ENCODE results near the gene BAD.

BAD gene

DNA sequence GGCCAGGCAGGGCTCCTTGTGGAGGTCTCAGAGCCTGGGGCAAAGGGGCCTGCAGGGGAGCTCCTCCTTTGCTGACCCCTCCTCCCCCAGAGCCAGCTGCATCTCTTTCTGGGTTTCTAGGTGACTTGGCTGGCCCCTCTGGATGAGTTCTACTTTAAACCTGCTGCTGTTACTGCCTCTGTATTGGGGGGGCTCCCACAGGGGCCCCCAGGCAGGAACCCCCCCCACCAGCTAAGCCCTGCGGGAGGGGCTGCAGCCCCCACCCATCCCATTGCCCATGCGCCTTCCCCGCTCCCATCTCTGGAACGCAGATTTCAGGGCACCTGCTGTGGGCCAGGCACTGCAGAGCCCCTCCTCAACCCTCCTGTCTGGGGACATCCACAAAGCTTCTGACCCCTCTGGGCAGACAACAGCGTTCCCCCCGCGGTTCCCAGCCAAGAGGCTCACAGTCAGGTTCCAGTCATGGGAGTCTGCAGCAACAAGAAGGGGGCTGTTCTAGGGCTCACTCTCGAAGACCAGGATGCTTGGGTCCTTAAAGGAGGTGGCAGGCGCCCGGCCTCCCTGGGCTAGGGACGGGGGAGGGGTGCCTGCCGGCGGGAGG lies 34.0 kb downstream of the BAD start:
- DNase-seq (ENCODE audit: low read depth, low spot score): no peak
- TF ChIP-seq, protein P1, sequence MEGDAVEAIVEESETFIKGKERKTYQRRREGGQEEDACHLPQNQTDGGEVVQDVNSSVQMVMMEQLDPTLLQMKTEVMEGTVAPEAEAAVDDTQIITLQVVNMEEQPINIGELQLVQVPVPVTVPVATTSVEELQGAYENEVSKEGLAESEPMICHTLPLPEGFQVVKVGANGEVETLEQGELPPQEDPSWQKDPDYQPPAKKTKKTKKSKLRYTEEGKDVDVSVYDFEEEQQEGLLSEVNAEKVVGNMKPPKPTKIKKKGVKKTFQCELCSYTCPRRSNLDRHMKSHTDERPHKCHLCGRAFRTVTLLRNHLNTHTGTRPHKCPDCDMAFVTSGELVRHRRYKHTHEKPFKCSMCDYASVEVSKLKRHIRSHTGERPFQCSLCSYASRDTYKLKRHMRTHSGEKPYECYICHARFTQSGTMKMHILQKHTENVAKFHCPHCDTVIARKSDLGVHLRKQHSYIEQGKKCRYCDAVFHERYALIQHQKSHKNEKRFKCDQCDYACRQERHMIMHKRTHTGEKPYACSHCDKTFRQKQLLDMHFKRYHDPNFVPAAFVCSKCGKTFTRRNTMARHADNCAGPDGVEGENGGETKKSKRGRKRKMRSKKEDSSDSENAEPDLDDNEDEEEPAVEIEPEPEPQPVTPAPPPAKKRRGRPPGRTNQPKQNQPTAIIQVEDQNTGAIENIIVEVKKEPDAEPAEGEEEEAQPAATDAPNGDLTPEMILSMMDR (IDR thresholded peaks at IDR 0.05; ENCODE audit: insufficient read depth, low read length, missing control alignments): no peak
- POLR2A ChIA-PET: interaction anchor here (1.0 to 1.4 kb wide), 3 partner anchors 9 to 21 kb away, joined by 3 to 5 read pairs (median 3); partner anchors contain the start of gene FKBP2
- H3K4me3 ChIP-seq (ENCODE audit: low read depth, low read length): peak overlapping the region; percentile 72
- CTCF ChIA-PET: interaction anchor here (0.6 to 10.8 kb wide), 26 partner anchors 7 to 108 kb away, joined by 3 to 224 read pairs (median 6); partner anchors contain the start of genes CATSPERZ, ESRRA, FERMT3 and FKBP2

DNA sequence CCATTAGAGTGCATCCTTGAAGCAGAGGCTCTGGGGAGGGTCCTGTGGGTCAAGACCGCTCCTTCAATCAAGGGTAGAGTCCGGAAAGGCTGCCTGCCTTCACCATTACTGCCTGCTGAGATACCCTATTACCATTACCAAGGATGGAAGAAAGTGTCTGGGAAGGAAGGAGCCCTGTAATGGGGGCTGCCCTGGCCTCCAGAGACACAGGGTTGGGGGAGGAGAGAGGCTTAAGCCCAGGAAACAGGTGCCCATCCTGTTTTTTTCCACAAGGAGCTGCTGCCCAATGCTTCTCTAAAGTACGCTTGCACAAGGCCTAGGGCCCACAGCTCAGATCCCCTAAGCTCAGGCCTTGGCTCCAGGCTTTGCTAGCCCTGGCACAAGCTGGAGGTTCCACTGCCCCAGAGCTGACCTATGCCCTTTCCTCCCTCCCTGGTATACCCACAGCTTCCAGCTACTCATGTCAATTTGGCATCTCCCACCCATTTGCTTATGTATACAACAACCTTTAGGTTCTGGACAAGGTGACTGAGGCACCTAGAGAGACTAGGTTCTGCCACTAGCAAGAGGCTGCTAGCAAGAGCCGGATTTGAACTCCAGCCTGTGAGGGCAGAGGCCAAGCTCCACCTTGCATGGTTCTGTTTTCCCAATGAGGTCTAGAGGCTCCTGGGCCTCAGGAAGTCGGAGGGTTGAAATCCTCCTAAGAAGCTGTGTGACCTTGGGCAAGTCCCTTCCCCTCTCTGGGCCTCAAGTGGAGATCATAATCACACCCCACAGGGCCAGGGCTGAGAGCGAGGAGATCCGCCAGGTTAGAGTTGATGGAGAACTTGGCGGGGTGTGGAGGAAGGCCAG lies 34.7 kb downstream of the BAD start:
- POLR2A ChIA-PET: interaction anchor here (0.6 to 1.4 kb wide), 4 partner anchors 9 to 22 kb away, joined by 3 to 5 read pairs (median 3); partner anchors contain the start of gene FKBP2
- H3K4me3 ChIP-seq (ENCODE audit: low read depth, low read length): no peak overlapping the region
- TF ChIP-seq, protein P1 (IDR thresholded peaks at IDR 0.05; ENCODE audit: insufficient read depth, low read length, missing control alignments): no peak
- DNase-seq (ENCODE audit: low read depth, low spot score): no peak
- CTCF ChIA-PET: interaction anchor here (1.0 to 10.8 kb wide), 17 partner anchors 7 to 105 kb away, joined by 3 to 224 read pairs (median 10); partner anchors contain the start of genes CATSPERZ, ESRRA, FERMT3 and FKBP2

DNA sequence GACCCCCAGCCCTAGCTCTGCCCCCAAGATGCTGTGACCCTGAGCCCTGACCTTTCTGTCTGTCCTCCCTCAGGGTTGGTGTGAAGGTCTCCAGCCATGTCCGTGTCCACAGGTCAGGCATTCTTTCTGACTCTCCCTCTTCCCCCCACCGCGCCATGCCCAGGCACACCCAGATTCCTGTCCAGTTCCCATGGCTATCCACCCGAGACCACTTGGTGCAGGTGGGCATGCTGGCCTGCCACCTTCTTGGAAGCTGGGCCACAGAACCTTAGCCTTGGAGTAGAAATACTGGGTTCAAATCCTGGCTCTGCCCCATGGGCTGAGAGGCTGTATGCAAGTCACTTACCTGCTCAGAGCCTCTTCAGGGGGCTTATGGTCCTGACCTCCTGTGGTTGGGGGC lies 35.4 kb downstream of the BAD start:
- TF ChIP-seq, protein P1 (IDR thresholded peaks at IDR 0.05; ENCODE audit: insufficient read depth, low read length, missing control alignments): no peak
- DNase-seq (ENCODE audit: low read depth, low spot score): no peak
- ChIA-PET POLR2A (interaction anchor here (0.6 to 7.1 kb wide), 2 partner anchors 17 to 21 kb away, joined by 3 to 61 read pairs; no protein-coding TSS in a partner anchor), CTCF (interaction anchor here (1.1 to 10.8 kb wide), 5 partner anchors 8 to 54 kb away, joined by 3 to 224 read pairs (median 103); partner anchors contain the start of genes CATSPERZ, ESRRA, FERMT3 and FKBP2)
- no peak overlapping the region for H3K4me3 ChIP-seq (ENCODE audit: low read depth, low read length)

DNA sequence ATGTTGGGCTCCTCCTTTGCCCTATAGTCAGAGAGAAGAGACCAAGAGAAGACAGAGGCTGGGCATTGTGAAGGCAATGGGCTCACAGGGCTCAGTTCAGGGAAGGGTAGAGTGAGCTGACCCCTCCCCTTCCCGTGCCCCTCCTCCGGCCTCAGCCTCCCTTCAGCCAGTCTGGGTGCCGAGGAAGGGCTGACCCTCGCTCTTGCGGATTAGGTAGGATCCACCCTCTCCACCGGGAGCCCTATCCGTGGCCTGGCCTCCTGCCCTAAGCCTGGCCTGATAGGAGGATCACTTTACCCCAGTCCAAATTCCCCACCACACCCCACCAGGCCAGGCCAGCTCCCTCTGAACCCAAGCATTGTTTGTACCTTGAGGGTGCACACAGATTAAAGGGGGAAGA lies 35.9 kb downstream of the BAD start:
- H3K4me3 ChIP-seq (ENCODE audit: low read depth, low read length): no peak overlapping the region
- TF ChIP-seq, protein P1 (IDR thresholded peaks at IDR 0.05; ENCODE audit: insufficient read depth, low read length, missing control alignments): no peak
- CTCF ChIA-PET: interaction anchor here (4.1 to 10.8 kb wide), 4 partner anchors 17 to 54 kb away, joined by 20 to 224 read pairs (median 121); partner anchors contain the start of genes CATSPERZ, ESRRA and FERMT3
- POLR2A ChIA-PET: interaction anchor here (7.1 kb wide), 1 partner anchor 21 kb away, joined by 61 read pairs; no protein-coding TSS in a partner anchor
- DNase-seq (ENCODE audit: low read depth, low spot score): no peak

DNA sequence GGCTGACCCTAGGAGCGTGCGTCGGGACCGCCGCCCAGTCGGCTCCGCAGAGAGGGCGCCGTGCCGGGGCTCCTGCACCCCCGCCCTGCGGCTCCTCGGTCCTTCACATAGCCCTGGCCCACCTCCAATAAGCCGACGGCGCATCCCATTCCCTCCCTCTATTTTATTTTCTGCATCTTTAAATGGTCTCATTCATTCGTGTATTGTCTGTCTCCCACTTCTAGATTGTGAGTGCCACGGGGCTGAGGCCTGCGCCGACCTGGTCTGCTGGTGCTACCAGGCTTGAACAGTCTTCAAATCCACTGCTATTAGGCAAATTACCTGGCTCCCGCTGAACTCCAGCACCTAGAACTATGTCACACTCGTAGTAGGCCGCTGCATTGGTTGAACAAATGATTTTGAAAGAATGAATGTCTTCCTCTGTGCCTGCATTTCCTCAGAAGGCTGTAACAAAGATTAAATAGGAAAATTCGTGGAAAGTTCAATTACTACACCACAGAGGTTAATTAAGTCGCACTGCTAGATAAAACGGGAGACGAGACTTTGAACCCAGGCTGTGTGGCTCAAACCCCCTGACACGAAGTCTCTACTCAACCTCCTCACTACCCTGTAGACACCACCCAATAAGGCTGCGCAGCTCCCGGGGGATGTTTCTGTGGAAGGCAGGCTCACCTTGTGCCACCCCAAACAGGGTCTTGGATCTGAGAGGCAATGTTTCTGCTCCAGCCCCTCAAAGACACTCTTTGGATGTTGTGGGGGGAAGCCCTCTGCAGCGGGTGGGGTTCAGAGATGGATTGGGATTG lies 36.5 kb downstream of the BAD start:
- peak overlapping the region; percentile 75 for H3K4me3 ChIP-seq (ENCODE audit: low read depth, low read length)
- ChIA-PET CTCF (interaction anchor here (0.8 to 10.8 kb wide), 6 partner anchors 8 to 107 kb away, joined by 3 to 224 read pairs (median 54); partner anchors contain the start of genes CATSPERZ, ESRRA and FERMT3), POLR2A (interaction anchor here (7.1 kb wide), 1 partner anchor 22 kb away, joined by 61 read pairs; no protein-coding TSS in a partner anchor)
- TF ChIP-seq, protein P1 (IDR thresholded peaks at IDR 0.05; ENCODE audit: insufficient read depth, low read length, missing control alignments): no peak
- DNase-seq (ENCODE audit: low read depth, low spot score): no peak

All from AG04449 (cell line).